Measurements from ENCODE around the gene ITGB8.

The ITGB8 gene

GRCh38 chr7:20284771-20285143, 45.9 kb upstream of the ITGB8 start:
- Histone ChIP-seq H3K14ac (ENCODE audit: low read length) (no peak overlapping the region), H4K8ac (ENCODE audit: low read depth, low read length) (no peak overlapping the region), H3K4ac (ENCODE audit: low read length) (no peak overlapping the region), H3K9ac (ENCODE audit: low read depth, low read length, poor library complexity) (no peak overlapping the region), H3K79me1 (ENCODE audit: low read depth, low read length) (no peaks in the 10 kb centered on the region), H3K4me1 (ENCODE audit: control insufficient read depth in 2 of 2, insufficient read depth in 1 of 2, low read depth in 1 of 2, low read length in 2 of 2) (no peaks in the 10 kb centered on the region), H2BK12ac (ENCODE audit: low read length) (no peak overlapping the region), H3K36me3 (replicated peaks in 1 of 2; ENCODE audit: control insufficient read depth in 2 of 2, insufficient read depth in 2 of 2, low read length in 2 of 2) (no peaks in the 10 kb centered on the region), H3K4me2 (ENCODE audit: insufficient read depth, low read length, poor library complexity, severe bottlenecking) (no peak overlapping the region), H2BK120ac (ENCODE audit: low read depth, low read length) (no peak overlapping the region), H3K4me3 (ENCODE audit: low read length in 2 of 2) (no peak overlapping the region), H2BK5ac (ENCODE audit: low read length) (no peak overlapping the region), H3K9me3 (replicated peaks in 1 of 2; ENCODE audit: control insufficient read depth in 2 of 2, insufficient read depth in 1 of 2, low read depth in 1 of 2, low read length in 2 of 2) (no peaks in the 10 kb centered on the region), H4K91ac (ENCODE audit: low read depth, low read length, poor library complexity) (no peak overlapping the region), H3K27me3 (ENCODE audit: control insufficient read depth in 3 of 3, insufficient read depth in 3 of 3, low read depth in 1 of 3, low read length in 3 of 3) (no peaks in the 10 kb centered on the region), H3K27ac (replicated peaks; ENCODE audit: low read length) (no peak overlapping the region), H2AK5ac (ENCODE audit: low read depth, low read length) (no peak overlapping the region), H3K23ac (ENCODE audit: low read depth, low read length, poor library complexity) (no peak overlapping the region), H2AFZ (ENCODE audit: low read length) (no peak overlapping the region), H2BK15ac (ENCODE audit: low read length) (no peak overlapping the region), H3K18ac (ENCODE audit: low read length) (no peak overlapping the region)
- no peak for DNase-seq (ENCODE audit: low spot score)

DNA sequence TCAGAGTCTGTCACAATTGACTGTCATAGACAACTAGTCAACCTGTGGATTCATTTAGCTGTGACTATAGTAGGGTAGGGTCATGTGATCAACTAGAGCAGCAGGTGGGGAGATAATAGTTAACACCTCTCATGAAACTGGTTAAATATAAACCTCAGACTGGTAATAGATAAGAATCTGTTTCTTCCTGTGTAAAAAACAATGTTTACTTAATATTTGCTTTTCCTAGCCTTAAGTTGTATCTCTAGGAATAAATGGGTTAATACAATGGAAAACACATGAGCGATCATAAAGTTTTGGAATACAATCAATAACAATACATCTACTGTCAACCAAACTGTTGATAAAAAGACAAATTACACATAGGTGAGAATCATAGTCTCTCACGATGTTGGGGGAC, 43.4 kb upstream of the ITGB8 start:
- Histone ChIP-seq H3K9me3 (replicated peaks in 1 of 2; ENCODE audit: control insufficient read depth in 2 of 2, insufficient read depth in 1 of 2, low read depth in 1 of 2, low read length in 2 of 2) (no peaks in the 10 kb centered on the region), H2BK15ac (ENCODE audit: low read length) (no peak overlapping the region), H2BK120ac (ENCODE audit: low read depth, low read length) (no peak overlapping the region), H3K23ac (ENCODE audit: low read depth, low read length, poor library complexity) (no peak overlapping the region), H3K14ac (ENCODE audit: low read length) (no peak overlapping the region), H2AFZ (ENCODE audit: low read length) (no peak overlapping the region), H3K9ac (ENCODE audit: low read depth, low read length, poor library complexity) (no peak overlapping the region), H4K8ac (ENCODE audit: low read depth, low read length) (no peak overlapping the region), H3K79me1 (ENCODE audit: low read depth, low read length) (no peaks in the 10 kb centered on the region), H3K18ac (ENCODE audit: low read length) (no peak overlapping the region), H3K36me3 (replicated peaks in 1 of 2; ENCODE audit: control insufficient read depth in 2 of 2, insufficient read depth in 2 of 2, low read length in 2 of 2) (no peaks in the 10 kb centered on the region), H3K27ac (replicated peaks; ENCODE audit: low read length) (no peak overlapping the region), H3K4me3 (ENCODE audit: low read length in 2 of 2) (no peak overlapping the region), H3K4me1 (ENCODE audit: control insufficient read depth in 2 of 2, insufficient read depth in 1 of 2, low read depth in 1 of 2, low read length in 2 of 2) (no peaks in the 10 kb centered on the region), H3K4ac (ENCODE audit: low read length) (no peak overlapping the region), H2BK5ac (ENCODE audit: low read length) (no peak overlapping the region), H4K91ac (ENCODE audit: low read depth, low read length, poor library complexity) (no peak overlapping the region), H2AK5ac (ENCODE audit: low read depth, low read length) (no peak overlapping the region), H2BK12ac (ENCODE audit: low read length) (no peak overlapping the region), H3K4me2 (ENCODE audit: insufficient read depth, low read length, poor library complexity, severe bottlenecking) (no peak overlapping the region), H3K27me3 (ENCODE audit: control insufficient read depth in 3 of 3, insufficient read depth in 3 of 3, low read depth in 1 of 3, low read length in 3 of 3) (no peaks in the 10 kb centered on the region)
- DNase-seq (ENCODE audit: low spot score), result no peak
- no CpG with 5 or more reads among the region's 2 CpGs for WGBS, 2 donors (ENCODE audit: extremely low coverage in 2 of 2, insufficient read length in 2 of 2, insufficient replicate concordance in 1 of 2)

DNA sequence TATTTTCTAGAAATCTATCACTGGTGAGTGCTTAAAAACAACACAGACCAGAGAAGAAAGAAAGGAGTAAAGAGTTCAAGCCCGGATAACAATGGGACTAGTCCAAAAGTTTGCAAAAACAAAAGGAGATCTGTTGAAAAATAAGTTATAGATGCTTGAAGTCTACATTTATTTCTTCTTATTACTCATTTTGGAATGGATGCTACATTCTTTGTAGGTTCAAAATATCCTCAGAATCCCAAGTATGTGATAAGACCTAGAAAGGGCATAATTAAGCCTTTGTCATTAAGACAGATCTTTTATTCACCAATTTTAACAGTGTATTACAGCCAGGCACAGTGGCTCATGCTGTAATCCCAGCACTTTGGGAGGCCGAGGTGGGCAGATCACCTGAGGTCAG, 42.7 kb upstream of the ITGB8 start:
- Histone ChIP-seq H3K9ac (ENCODE audit: low read depth, low read length, poor library complexity) (no peak overlapping the region), H3K23ac (ENCODE audit: low read depth, low read length, poor library complexity) (no peak overlapping the region), H3K9me3 (replicated peaks in 1 of 2; ENCODE audit: control insufficient read depth in 2 of 2, insufficient read depth in 1 of 2, low read depth in 1 of 2, low read length in 2 of 2) (no peaks in the 10 kb centered on the region), H2AK5ac (ENCODE audit: low read depth, low read length) (no peak overlapping the region), H3K27ac (replicated peaks; ENCODE audit: low read length) (no peak overlapping the region), H2BK12ac (ENCODE audit: low read length) (no peak overlapping the region), H3K27me3 (ENCODE audit: control insufficient read depth in 3 of 3, insufficient read depth in 3 of 3, low read depth in 1 of 3, low read length in 3 of 3) (no peaks in the 10 kb centered on the region), H3K4me1 (ENCODE audit: control insufficient read depth in 2 of 2, insufficient read depth in 1 of 2, low read depth in 1 of 2, low read length in 2 of 2) (no peaks in the 10 kb centered on the region), H3K36me3 (replicated peaks in 1 of 2; ENCODE audit: control insufficient read depth in 2 of 2, insufficient read depth in 2 of 2, low read length in 2 of 2) (no peaks in the 10 kb centered on the region), H2BK5ac (ENCODE audit: low read length) (no peak overlapping the region), H3K14ac (ENCODE audit: low read length) (no peak overlapping the region), H3K18ac (ENCODE audit: low read length) (no peak overlapping the region), H4K91ac (ENCODE audit: low read depth, low read length, poor library complexity) (no peak overlapping the region), H2AFZ (ENCODE audit: low read length) (no peak overlapping the region), H3K79me1 (ENCODE audit: low read depth, low read length) (no peaks in the 10 kb centered on the region), H2BK15ac (ENCODE audit: low read length) (no peak overlapping the region), H3K4ac (ENCODE audit: low read length) (no peak overlapping the region), H2BK120ac (ENCODE audit: low read depth, low read length) (no peak overlapping the region), H4K8ac (ENCODE audit: low read depth, low read length) (no peak overlapping the region), H3K4me2 (ENCODE audit: insufficient read depth, low read length, poor library complexity, severe bottlenecking) (no peak overlapping the region), H3K4me3 (ENCODE audit: low read length in 2 of 2) (no peak overlapping the region)
- DNase-seq (ENCODE audit: low spot score), result no peak
- no CpG with 5 or more reads among the region's 2 CpGs for WGBS, 2 donors (ENCODE audit: extremely low coverage in 2 of 2, insufficient read length in 2 of 2, insufficient replicate concordance in 1 of 2)

GRCh38 chr7:20290505-20291111, 40.1 kb upstream of the ITGB8 start:
- H3K36me3 ChIP-seq (replicated peaks in 1 of 2; ENCODE audit: control insufficient read depth in 2 of 2, insufficient read depth in 2 of 2, low read length in 2 of 2), result no peaks in the 10 kb centered on the region
- H2AK5ac ChIP-seq (ENCODE audit: low read depth, low read length), result no peak overlapping the region
- no peak overlapping the region for H2BK120ac ChIP-seq (ENCODE audit: low read depth, low read length)
- H4K8ac ChIP-seq (ENCODE audit: low read depth, low read length), result no peak overlapping the region
- no peak overlapping the region for H3K23ac ChIP-seq (ENCODE audit: low read depth, low read length, poor library complexity)
- no peak for DNase-seq (ENCODE audit: low spot score)
- H4K91ac ChIP-seq (ENCODE audit: low read depth, low read length, poor library complexity), result no peak overlapping the region
- no CpG with 5 or more reads among the region's 3 CpGs for WGBS, 2 donors (ENCODE audit: extremely low coverage in 2 of 2, insufficient read length in 2 of 2, insufficient replicate concordance in 1 of 2)
- H3K27me3 ChIP-seq (ENCODE audit: control insufficient read depth in 3 of 3, insufficient read depth in 3 of 3, low read depth in 1 of 3, low read length in 3 of 3), result no peaks in the 10 kb centered on the region
- no peak overlapping the region for H3K9ac ChIP-seq (ENCODE audit: low read depth, low read length, poor library complexity)
- H3K4me2 ChIP-seq (ENCODE audit: insufficient read depth, low read length, poor library complexity, severe bottlenecking), result no peak overlapping the region
- no peak overlapping the region for H3K27ac ChIP-seq (replicated peaks; ENCODE audit: low read length)
- H3K4ac ChIP-seq (ENCODE audit: low read length), result no peak overlapping the region
- no peak overlapping the region for H2BK15ac ChIP-seq (ENCODE audit: low read length)
- H3K79me1 ChIP-seq (ENCODE audit: low read depth, low read length), result no peaks in the 10 kb centered on the region
- H3K4me3 ChIP-seq (ENCODE audit: low read length in 2 of 2), result no peak overlapping the region
- H2AFZ ChIP-seq (ENCODE audit: low read length), result no peak overlapping the region
- H3K18ac ChIP-seq (ENCODE audit: low read length), result no peak overlapping the region
- peaks cover 0 to 2% of the 10 kb centered on the region in 2 donors for H3K4me1 ChIP-seq (ENCODE audit: control insufficient read depth in 2 of 2, insufficient read depth in 1 of 2, low read depth in 1 of 2, low read length in 2 of 2)
- no peak overlapping the region for H2BK12ac ChIP-seq (ENCODE audit: low read length)
- H3K9me3 ChIP-seq (replicated peaks in 1 of 2; ENCODE audit: control insufficient read depth in 2 of 2, insufficient read depth in 1 of 2, low read depth in 1 of 2, low read length in 2 of 2), result peaks cover 0 to 8% of the 10 kb centered on the region in 2 donors
- no peak overlapping the region for H2BK5ac ChIP-seq (ENCODE audit: low read length)
- no peak overlapping the region for H3K14ac ChIP-seq (ENCODE audit: low read length)

Measured in neuronal stem cell (in vitro differentiated cells).